ENCODE results near the gene JPH4. TPM values are rescaled to one million over a fixed set of nuclear protein-coding genes. Genes with fewer than 3 reads are reported as not detected.

Gene JPH4
- total and polyA plus RNA-seq, 2 donors (not counting 1 experiment from before 2014, with no cell fraction given): not detected

DNA sequence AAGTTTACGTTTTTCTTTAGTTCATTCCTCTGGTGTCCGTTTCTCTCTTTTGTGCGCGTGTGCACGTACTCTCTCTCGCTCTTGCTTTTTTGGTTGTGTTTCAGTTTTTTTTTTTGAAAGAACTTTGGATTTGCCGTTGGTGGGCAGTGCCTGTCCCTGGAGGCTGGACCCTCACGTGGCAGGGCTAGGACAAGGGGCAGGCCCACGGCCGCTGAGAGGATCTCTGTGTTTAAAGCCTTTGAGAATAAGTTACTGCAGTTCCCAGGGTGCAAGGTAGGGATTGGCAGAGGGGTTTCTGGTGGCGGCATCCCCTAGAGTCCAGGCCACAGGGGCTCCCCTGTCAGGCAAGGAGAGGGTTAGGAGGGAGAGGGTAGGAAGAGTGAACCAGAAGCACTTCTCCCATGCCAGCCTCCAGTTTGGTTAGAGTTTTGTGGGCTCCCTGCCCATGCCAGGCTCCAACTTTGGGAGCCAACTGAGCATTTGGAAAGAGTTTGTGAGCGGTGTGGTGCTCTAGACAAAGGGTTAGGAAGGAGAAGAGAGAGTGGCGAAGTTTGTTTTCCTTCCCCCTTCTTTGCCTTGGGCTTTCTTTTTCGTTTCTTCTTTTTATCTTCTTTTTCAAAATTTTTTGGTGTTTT is 57.6 kb downstream of the JPH4 start:
- no peaks in the 10 kb centered on the region for H3K4me1 ChIP-seq (ENCODE audit: control insufficient read depth, extremely low read depth, insufficient read depth, low read length)
- H3K27ac ChIP-seq (ENCODE audit: insufficient read depth, low read length): no peak overlapping the region
- no peak for DNase-seq (ENCODE audit: low read depth in 2 of 2)
- no peak overlapping the region for H2AFZ ChIP-seq (ENCODE audit: low read length)
- H3K79me2 ChIP-seq (ENCODE audit: control insufficient read depth, insufficient read depth, low read length): no peaks in the 10 kb centered on the region
- no peaks in the 10 kb centered on the region for H4K20me1 ChIP-seq (ENCODE audit: control insufficient read depth, extremely low read depth, insufficient read depth, low read length)
- no peaks in the 10 kb centered on the region for H3K27me3 ChIP-seq (ENCODE audit: control insufficient read depth, insufficient read depth, low read length)
- no peak overlapping the region for H3K9ac ChIP-seq (ENCODE audit: insufficient read depth, low read length)
- no peak overlapping the region for H3K4me2 ChIP-seq (ENCODE audit: extremely low read depth, insufficient read depth, low read length)
- no peak overlapping the region for H3K4me3 ChIP-seq (replicated peaks in 1 of 4; ENCODE audit: control extremely low read depth in 1 of 4, insufficient read depth in 1 of 4, low read depth in 3 of 4, low read length in 4 of 4)
- no peaks in the 10 kb centered on the region for H3K36me3 ChIP-seq (ENCODE audit: control insufficient read depth, insufficient read depth, low read length)
- TF ChIP-seq, protein P1, sequence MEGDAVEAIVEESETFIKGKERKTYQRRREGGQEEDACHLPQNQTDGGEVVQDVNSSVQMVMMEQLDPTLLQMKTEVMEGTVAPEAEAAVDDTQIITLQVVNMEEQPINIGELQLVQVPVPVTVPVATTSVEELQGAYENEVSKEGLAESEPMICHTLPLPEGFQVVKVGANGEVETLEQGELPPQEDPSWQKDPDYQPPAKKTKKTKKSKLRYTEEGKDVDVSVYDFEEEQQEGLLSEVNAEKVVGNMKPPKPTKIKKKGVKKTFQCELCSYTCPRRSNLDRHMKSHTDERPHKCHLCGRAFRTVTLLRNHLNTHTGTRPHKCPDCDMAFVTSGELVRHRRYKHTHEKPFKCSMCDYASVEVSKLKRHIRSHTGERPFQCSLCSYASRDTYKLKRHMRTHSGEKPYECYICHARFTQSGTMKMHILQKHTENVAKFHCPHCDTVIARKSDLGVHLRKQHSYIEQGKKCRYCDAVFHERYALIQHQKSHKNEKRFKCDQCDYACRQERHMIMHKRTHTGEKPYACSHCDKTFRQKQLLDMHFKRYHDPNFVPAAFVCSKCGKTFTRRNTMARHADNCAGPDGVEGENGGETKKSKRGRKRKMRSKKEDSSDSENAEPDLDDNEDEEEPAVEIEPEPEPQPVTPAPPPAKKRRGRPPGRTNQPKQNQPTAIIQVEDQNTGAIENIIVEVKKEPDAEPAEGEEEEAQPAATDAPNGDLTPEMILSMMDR (conservative IDR thresholded peaks at IDR 0.05 in 1 of 2, IDR thresholded peaks at IDR 0.05 in 1 of 2; ENCODE audit: low read depth in 1 of 2, low read length in 2 of 2): no peak
- TF ChIP-seq EZH2 (IDR thresholded peaks at IDR 0.05; ENCODE audit: low read length, missing control alignments): no peak
- H3K9me3 ChIP-seq (ENCODE audit: control insufficient read depth, insufficient read depth, low read depth, low read length): no peaks in the 10 kb centered on the region

GRCh38 chr14:23518709-23519108 is 59.9 kb downstream of the JPH4 start:
- TF ChIP-seq, protein P1 (conservative IDR thresholded peaks at IDR 0.05 in 1 of 2, IDR thresholded peaks at IDR 0.05 in 1 of 2; ENCODE audit: low read depth in 1 of 2, low read length in 2 of 2): no peak
- no peak for TF ChIP-seq EZH2 (IDR thresholded peaks at IDR 0.05; ENCODE audit: low read length, missing control alignments)
- Histone ChIP-seq H4K20me1 (ENCODE audit: control insufficient read depth, extremely low read depth, insufficient read depth, low read length) (no peaks in the 10 kb centered on the region), H3K4me1 (ENCODE audit: control insufficient read depth, extremely low read depth, insufficient read depth, low read length) (no peaks in the 10 kb centered on the region), H2AFZ (ENCODE audit: low read length) (no peak overlapping the region), H3K9me3 (ENCODE audit: control insufficient read depth, insufficient read depth, low read depth, low read length) (no peaks in the 10 kb centered on the region), H3K4me2 (ENCODE audit: extremely low read depth, insufficient read depth, low read length) (no peak overlapping the region), H3K79me2 (ENCODE audit: control insufficient read depth, insufficient read depth, low read length) (no peaks in the 10 kb centered on the region), H3K36me3 (ENCODE audit: control insufficient read depth, insufficient read depth, low read length) (no peaks in the 10 kb centered on the region), H3K27me3 (ENCODE audit: control insufficient read depth, insufficient read depth, low read length) (no peaks in the 10 kb centered on the region), H3K27ac (ENCODE audit: insufficient read depth, low read length) (no peak overlapping the region), H3K9ac (ENCODE audit: insufficient read depth, low read length) (no peak overlapping the region), H3K4me3 (replicated peaks in 1 of 4; ENCODE audit: control extremely low read depth in 1 of 4, insufficient read depth in 1 of 4, low read depth in 3 of 4, low read length in 4 of 4) (no peak overlapping the region)
- DNase-seq (ENCODE audit: low read depth in 2 of 2): no peak

Other genes with a start within 250 kb of the JPH4 start
- 16.4 and 23.1 TPM in 2 replicates for gene SLC22A17, start 225.9 kb downstream of the JPH4 start, total RNA-seq
- gene SLC22A17, start 225.9 kb downstream of the JPH4 start, polyA plus RNA-seq: 3.9 and 7.9 TPM in 2 replicates
- 8.5 and 12.2 TPM in 2 replicates for gene EFS, start 213.6 kb downstream of the JPH4 start, total RNA-seq
- gene EFS, start 213.6 kb downstream of the JPH4 start, polyA plus RNA-seq: 2.0 and 2.3 TPM in 2 replicates
- gene IL25, start 206.0 kb downstream of the JPH4 start, total RNA-seq: not detected in 2 replicates
- not detected in 2 replicates for gene IL25, start 206.0 kb downstream of the JPH4 start, polyA plus RNA-seq
- gene CMTM5, start 201.7 kb downstream of the JPH4 start, total RNA-seq: 0.33 and 0.77 TPM in 2 replicates
- 0.08 TPM in 1 of 2 replicates, not detected in the other for gene CMTM5, start 201.7 kb downstream of the JPH4 start, polyA plus RNA-seq
- gene MYH6, start 170.5 kb downstream of the JPH4 start, total RNA-seq: not detected in 2 replicates
- not detected in 2 replicates for gene MYH6, start 170.5 kb downstream of the JPH4 start, polyA plus RNA-seq
- gene MYH7, start 143.1 kb downstream of the JPH4 start, total RNA-seq: not detected in 2 replicates
- not detected in 2 replicates for gene MYH7, start 143.1 kb downstream of the JPH4 start, polyA plus RNA-seq
- 46.9 and 51.9 TPM in 2 replicates for gene NGDN, start 109.1 kb downstream of the JPH4 start, total RNA-seq
- gene NGDN, start 109.1 kb downstream of the JPH4 start, polyA plus RNA-seq: 39.5 and 47.7 TPM in 2 replicates
- 0.26 and 0.33 TPM in 2 replicates for gene ZFHX2, start 27.0 kb downstream of the JPH4 start, total RNA-seq
- gene ZFHX2, start 27.0 kb downstream of the JPH4 start, polyA plus RNA-seq: 0.11 TPM in 1 of 2 replicates, not detected in the other
- gene THTPA, start 22.5 kb downstream of the JPH4 start, total RNA-seq: 23.4 and 24.1 TPM in 2 replicates
- 7.8 and 10.1 TPM in 2 replicates for gene THTPA, start 22.5 kb downstream of the JPH4 start, polyA plus RNA-seq
- gene AP1G2, start 11.0 kb downstream of the JPH4 start, total RNA-seq: 5.6 and 9.2 TPM in 2 replicates
- gene AP1G2, start 11.0 kb downstream of the JPH4 start, polyA plus RNA-seq: 3.6 and 7.9 TPM in 2 replicates
- gene DHRS2, start 57.6 kb upstream of the JPH4 start, total RNA-seq: not detected in 2 replicates
- 0.02 and 0.08 TPM in 2 replicates for gene DHRS2, start 57.6 kb upstream of the JPH4 start, polyA plus RNA-seq